Measurements from ENCODE around the gene CENPI.

DNA sequence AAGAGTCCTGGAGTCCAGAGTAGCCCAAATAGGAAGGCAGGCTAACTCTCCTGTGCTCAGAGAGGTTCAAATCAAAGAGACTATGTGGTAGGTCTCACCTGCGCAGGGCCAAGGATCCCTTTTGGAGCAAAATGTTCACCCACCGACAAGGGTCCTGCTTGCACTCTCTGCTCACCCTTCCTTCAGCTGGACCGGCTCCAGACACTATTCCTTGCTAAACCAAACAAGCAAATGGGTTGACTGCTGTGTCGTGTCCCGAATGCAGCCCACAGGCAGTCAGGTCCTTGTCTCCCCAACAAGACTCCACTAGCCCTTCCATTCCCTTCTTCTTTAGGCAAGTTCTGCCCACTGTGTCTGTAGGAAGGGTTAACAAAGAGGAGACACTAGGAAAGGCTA, 46.9 kb upstream of the CENPI start:
- TF ChIP-seq POLR2A (IDR thresholded peaks at IDR 0.05) = peak in 1 of 2 donors; percentile 5
- TF ChIP-seq, protein P1, sequence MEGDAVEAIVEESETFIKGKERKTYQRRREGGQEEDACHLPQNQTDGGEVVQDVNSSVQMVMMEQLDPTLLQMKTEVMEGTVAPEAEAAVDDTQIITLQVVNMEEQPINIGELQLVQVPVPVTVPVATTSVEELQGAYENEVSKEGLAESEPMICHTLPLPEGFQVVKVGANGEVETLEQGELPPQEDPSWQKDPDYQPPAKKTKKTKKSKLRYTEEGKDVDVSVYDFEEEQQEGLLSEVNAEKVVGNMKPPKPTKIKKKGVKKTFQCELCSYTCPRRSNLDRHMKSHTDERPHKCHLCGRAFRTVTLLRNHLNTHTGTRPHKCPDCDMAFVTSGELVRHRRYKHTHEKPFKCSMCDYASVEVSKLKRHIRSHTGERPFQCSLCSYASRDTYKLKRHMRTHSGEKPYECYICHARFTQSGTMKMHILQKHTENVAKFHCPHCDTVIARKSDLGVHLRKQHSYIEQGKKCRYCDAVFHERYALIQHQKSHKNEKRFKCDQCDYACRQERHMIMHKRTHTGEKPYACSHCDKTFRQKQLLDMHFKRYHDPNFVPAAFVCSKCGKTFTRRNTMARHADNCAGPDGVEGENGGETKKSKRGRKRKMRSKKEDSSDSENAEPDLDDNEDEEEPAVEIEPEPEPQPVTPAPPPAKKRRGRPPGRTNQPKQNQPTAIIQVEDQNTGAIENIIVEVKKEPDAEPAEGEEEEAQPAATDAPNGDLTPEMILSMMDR (IDR thresholded peaks at IDR 0.05) = no peak

Measured in Peyer's patch (tissue), 4 donors.